ENCODE results near the gene CNN2. TPM values are rescaled to one million over a fixed set of nuclear protein-coding genes. Genes with fewer than 3 reads are reported as not detected.

CNN2 gene
- total RNA-seq: 265 and 382 TPM in 2 replicates

GRCh38 chr19:1025960-1026782, at the start of gene CNN2:
Gene CNN2 (plus strand): TSS chr19:1026608. CDS start chr19:1026662, 54 bp downstream.

GRCh38 chr19:984165-984967, 42.0 kb upstream of the CNN2 start, which contains the start of gene WDR18:
Gene WDR18 (plus strand): TSS chr19:984345. CDS start chr19:984354, 9 bp downstream.

GRCh38 chr19:1000095-1000494, 26.3 kb upstream of the CNN2 start, which contains the start of gene GRIN3B:
Gene GRIN3B (plus strand): TSS chr19:1000419. CDS start chr19:1000438, 19 bp downstream.

DNA sequence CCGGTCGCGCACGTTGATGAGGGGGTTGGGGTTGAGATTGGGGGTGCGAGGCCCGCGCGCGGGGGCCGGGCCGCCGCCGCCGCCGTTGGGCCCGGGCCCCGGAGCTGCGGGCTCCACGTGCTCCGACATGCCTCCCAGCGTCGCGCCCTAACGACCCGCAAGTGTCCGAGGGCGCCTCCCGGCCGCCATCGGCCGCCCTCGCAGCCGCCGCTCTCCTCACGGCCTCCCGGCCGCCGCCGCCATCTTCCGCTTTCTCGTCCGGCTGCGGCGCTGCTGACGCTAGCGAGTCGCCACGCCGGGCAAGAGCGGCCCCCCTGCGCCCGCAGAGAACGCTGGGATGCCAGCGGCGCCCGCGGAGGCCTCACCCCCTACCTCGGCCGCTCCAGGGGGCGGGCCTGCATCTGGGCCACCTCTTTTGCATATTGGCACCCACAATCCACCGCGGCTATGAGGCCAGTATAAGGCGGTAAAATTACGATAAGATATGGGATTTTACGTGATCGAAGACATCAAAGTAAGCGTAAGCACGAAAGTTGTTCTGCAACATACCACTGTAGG, 5.5 kb upstream of the CNN2 start, which contains the start of gene TMEM259:
TSS of gene TMEM259 (minus strand) at position 256 of the 558 bp plus-strand sequence. CDS start at position 129, 127 bp downstream.

GRCh38 chr19:1039646-1040475, 13.5 kb downstream of the CNN2 start, which contains the start of gene ABCA7:
Gene ABCA7 (plus strand): TSS chr19:1040107. CDS start chr19:1041362, 1,255 bp downstream.

DNA sequence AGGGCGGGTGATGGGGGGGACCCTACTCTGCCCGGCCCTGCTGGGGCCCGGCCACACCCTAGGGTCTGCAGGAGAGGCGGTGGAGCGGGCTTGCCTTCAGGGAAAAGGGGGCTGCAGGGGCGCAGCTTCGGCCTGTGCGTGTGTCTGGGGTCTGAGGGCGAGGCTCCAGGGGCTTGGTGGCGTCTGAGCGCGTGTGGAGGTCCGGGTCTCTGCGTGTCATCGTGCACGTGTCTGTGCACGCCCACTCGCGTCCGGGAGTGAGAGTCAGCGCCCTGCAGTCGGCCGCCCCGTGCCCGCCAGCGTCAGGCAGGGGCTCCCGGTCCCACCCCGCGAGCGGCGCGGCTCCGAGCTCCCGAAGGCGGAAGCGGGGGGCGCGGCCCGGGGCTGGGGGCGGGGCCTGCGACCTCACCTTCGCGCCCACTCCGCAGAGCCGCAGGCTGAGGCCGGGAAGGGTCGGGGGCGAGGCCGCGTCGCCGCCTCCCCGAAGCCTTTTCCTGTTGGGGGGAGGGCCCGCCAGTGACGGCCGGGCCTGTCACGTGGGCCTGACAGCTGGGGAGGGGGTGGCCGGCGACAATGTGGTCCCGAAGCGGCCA, 40.4 kb downstream of the CNN2 start, which contains the start of gene ARHGAP45:
TSS of gene ARHGAP45 (plus strand) at position 420 of the 593 bp plus-strand sequence. CDS start 239 bp downstream, outside the sequence.

Other genes with a start within 250 kb of the CNN2 start
- 297 and 323 TPM in 2 replicates for gene PTBP1, start 229.2 kb upstream of the CNN2 start, total RNA-seq
- gene PLPPR3, start 204.7 kb upstream of the CNN2 start, total RNA-seq: 1.7 and 102 TPM in 2 replicates
- 2.5 TPM in 1 of 2 replicates, not detected in the other for gene AZU1, start 198.8 kb upstream of the CNN2 start, total RNA-seq
- gene PRTN3, start 185.6 kb upstream of the CNN2 start, total RNA-seq: 2.6 TPM in 1 of 2 replicates, not detected in the other
- gene ELANE, start 174.3 kb upstream of the CNN2 start, total RNA-seq: 15.0 TPM in 1 of 2 replicates, not detected in the other
- 0.91 and 262 TPM in 2 replicates for gene CFD, start 166.9 kb upstream of the CNN2 start, total RNA-seq
- 45.9 and 54.3 TPM in 2 replicates for gene MED16, start 133.4 kb upstream of the CNN2 start, total RNA-seq
- gene RNU6-9, start 133.1 kb upstream of the CNN2 start, total RNA-seq: not detected in 2 replicates
- 51.7 and 56.2 TPM in 2 replicates for gene R3HDM4, start 113.4 kb upstream of the CNN2 start, total RNA-seq
- gene KISS1R, start 109.3 kb upstream of the CNN2 start, total RNA-seq: 0.39 TPM in 1 of 2 replicates, not detected in the other
- 12.2 and 14.5 TPM in 2 replicates for gene ARID3A, start 100.6 kb upstream of the CNN2 start, total RNA-seq
- gene WDR18, start 42.3 kb upstream of the CNN2 start, total RNA-seq: 49.1 and 54.8 TPM in 2 replicates
- 1.6 and 2.0 TPM in 2 replicates for gene GRIN3B, start 26.2 kb upstream of the CNN2 start, total RNA-seq
- gene TMEM259, start 5.5 kb upstream of the CNN2 start, total RNA-seq: 126 and 158 TPM in 2 replicates
- gene RNU6-2, start 5.1 kb upstream of the CNN2 start, total RNA-seq: not detected in 2 replicates
- gene ABCA7, start 13.5 kb downstream of the CNN2 start, total RNA-seq: 1.9 and 3.3 TPM in 2 replicates
- gene ARHGAP45, start 40.6 kb downstream of the CNN2 start, total RNA-seq: 3.4 and 4.5 TPM in 2 replicates
- gene POLR2E, start 68.8 kb downstream of the CNN2 start, total RNA-seq: 207 and 220 TPM in 2 replicates
- 357 and 567 TPM in 2 replicates for gene GPX4, start 77.4 kb downstream of the CNN2 start, total RNA-seq
- gene SBNO2, start 147.7 kb downstream of the CNN2 start, total RNA-seq: 33.7 and 63.0 TPM in 2 replicates
- 63.7 and 77.8 TPM in 2 replicates for gene STK11, start 179.2 kb downstream of the CNN2 start, total RNA-seq
- 1.9 and 4.5 TPM in 2 replicates for gene CBARP, start 211.4 kb downstream of the CNN2 start, total RNA-seq
- 85.8 and 140 TPM in 2 replicates for gene ATP5F1D, start 215.1 kb downstream of the CNN2 start, total RNA-seq
- 25.0 and 75.9 TPM in 2 replicates for gene MIDN, start 222.0 kb downstream of the CNN2 start, total RNA-seq
- 239 and 297 TPM in 2 replicates for gene CIRBP, start 242.7 kb downstream of the CNN2 start, total RNA-seq
- gene FAM174C, start 248.9 kb downstream of the CNN2 start, total RNA-seq: 57.6 and 62.4 TPM in 2 replicates

Measured in epithelial cell of alveolus of lung (primary cell).